Suprapubic skin (tissue), 4 donors: ENCODE data around the gene HIF3A. TPM values are rescaled to one million over a fixed set of nuclear protein-coding genes. Genes with fewer than 3 reads are reported as not detected.

Experiments
- DNase-seq, 2 donors: peaks; one replicate each; pipeline ENCODE4 v3.0.0-alpha.2; 2019; ENCODE audit warnings: low spot score in 2 of 2
- H3K27ac ChIP-seq: fragments of 200-600 bp; sonication (generic); one replicate; pipeline ENCODE4 v1.5.1; 2019
- H3K27me3 ChIP-seq: fragments of 200-600 bp; sonication (generic); one replicate; pipeline ENCODE4 v1.5.1; 2019
- H3K36me3 ChIP-seq: fragments of 200-600 bp; sonication (generic); one replicate; pipeline ENCODE4 v1.5.1; 2019
- H3K4me1 ChIP-seq: fragments of 200-600 bp; sonication (generic); one replicate; pipeline ENCODE4 v1.5.1; 2019
- H3K4me3 ChIP-seq: fragments of 200-600 bp; sonication (generic); one replicate; pipeline ENCODE4 v1.5.1; 2019; ENCODE audit warnings: mild to moderate bottlenecking
- H3K9me3 ChIP-seq: fragments of 200-600 bp; sonication (generic); one replicate; pipeline ENCODE4 v1.5.1; 2019
- CTCF ChIP-seq, 2 donors: fragments of 200-600 bp in 1 of 2; fragments of 450-650 bp in 1 of 2; sonication (generic) in 1 of 2; IDR thresholded peaks; one replicate each; pipeline ENCODE4 v1.5.1; 2016 to 2019; ENCODE audit warnings: antibody characterized with exemption in 2 of 2, mild to moderate bottlenecking in 1 of 2, moderate library complexity in 1 of 2
- EP300 ChIP-seq: sonication (generic); formaldehyde crosslinking; IDR thresholded peaks from one replicate; pipeline ENCODE4 v1.6.1; 2017; ENCODE audit warnings: antibody characterized with exemption
- POLR2A ChIP-seq, 2 donors: fragments of 450-650 bp; IDR thresholded peaks; one replicate each; pipeline ENCODE4 v1.6.1; 2017; ENCODE audit warnings: antibody characterized with exemption in 2 of 2, mild to moderate bottlenecking in 2 of 2, moderate library complexity in 2 of 2
- POLR2AphosphoS5 ChIP-seq, 3 donors: sonication (generic); formaldehyde crosslinking; IDR thresholded peaks; one replicate each; pipeline ENCODE4 v1.6.1; 2017; ENCODE audit warnings: antibody characterized with exemption in 3 of 3
- WGBS: methylation state at CpG from one replicate; pipeline ENCODE4 v1.1.5; 2018; 5-methylcytosine and 5-hydroxymethylcytosine counted together
- total RNA-seq, 4 donors: library from RNA; depleted of rRNA; stranded (reverse); fragments of >200 nt; gene quantifications; one replicate each; pipeline ENCODE4 v1.1.0, GENCODE V29; 2016

HIF3A gene
- total RNA-seq, 4 donors from 2014 or later, result 6.6 to 30.0 (median 18.5) TPM

GRCh38 chr19:46357846-46358583, 61.2 kb downstream of the HIF3A start:
- Histone ChIP-seq H3K4me1 (no peaks in the 10 kb centered on the region), H3K9me3 (no peaks in the 10 kb centered on the region), H3K27ac (no peak overlapping the region), H3K4me3 (no peak overlapping the region), H3K27me3 (no peaks in the 10 kb centered on the region), H3K36me3 (peaks cover 39% of the 10 kb centered on the region)
- no peak for TF ChIP-seq CTCF (IDR thresholded peaks at IDR 0.05)
- TF ChIP-seq EP300, result no peak
- no peak for TF ChIP-seq POLR2A (IDR thresholded peaks at IDR 0.05)
- no peak for TF ChIP-seq POLR2AphosphoS5 (IDR thresholded peaks at IDR 0.05)
- 87% methylated on average over 7 of the region's 7 CpGs for WGBS
- peak; percentile 19 to 29 for DNase-seq

GRCh38 chr19:46361915-46362314, 65.1 kb downstream of the HIF3A start:
- H3K27ac ChIP-seq, result no peak overlapping the region
- no peak for TF ChIP-seq EP300
- DNase-seq, result no peak
- peaks cover 21% of the 10 kb centered on the region for H3K36me3 ChIP-seq
- H3K4me1 ChIP-seq, result no peaks in the 10 kb centered on the region
- no peak overlapping the region for H3K4me3 ChIP-seq
- H3K9me3 ChIP-seq, result no peaks in the 10 kb centered on the region
- 68% methylated on average over 2 of the region's 2 CpGs for WGBS
- no peaks in the 10 kb centered on the region for H3K27me3 ChIP-seq

- 97% methylated on average over 2 of the region's 2 CpGs for WGBS
Observed at GRCh38 chr19:46364359-46364758, 67.5 kb downstream of the HIF3A start.

GRCh38 chr19:46365561-46365960, 68.7 kb downstream of the HIF3A start:
- no peak for TF ChIP-seq POLR2A (IDR thresholded peaks at IDR 0.05)
- DNase-seq, result peak in 1 of 2 donors; percentile 37
- H3K4me1 ChIP-seq, result peaks cover 10% of the 10 kb centered on the region
- 91% methylated on average over 4 of the region's 4 CpGs for WGBS
- H3K36me3 ChIP-seq, result peaks cover 32% of the 10 kb centered on the region
- H3K9me3 ChIP-seq, result no peaks in the 10 kb centered on the region
- no peak overlapping the region for H3K4me3 ChIP-seq
- H3K27ac ChIP-seq, result no peak overlapping the region
- H3K27me3 ChIP-seq, result no peaks in the 10 kb centered on the region

More at GRCh38 chr19:46364359-46364758, 67.5 kb downstream of the HIF3A start:
- Histone ChIP-seq H3K9me3 (no peaks in the 10 kb centered on the region), H3K4me1 (peaks cover 4% of the 10 kb centered on the region), H3K36me3 (peaks cover 32% of the 10 kb centered on the region), H3K4me3 (no peak overlapping the region), H3K27me3 (no peaks in the 10 kb centered on the region), H3K27ac (no peak overlapping the region)
- TF ChIP-seq POLR2A (IDR thresholded peaks at IDR 0.05), result no peak
- no peak for TF ChIP-seq EP300
- TF ChIP-seq POLR2AphosphoS5 (IDR thresholded peaks at IDR 0.05), result no peak
- TF ChIP-seq CTCF (IDR thresholded peaks at IDR 0.05), result no peak
- no peak for DNase-seq

GRCh38 chr19:46366620-46367292, 69.9 kb downstream of the HIF3A start:
- peaks cover 32% of the 10 kb centered on the region for H3K36me3 ChIP-seq
- peaks cover 21% of the 10 kb centered on the region for H3K4me1 ChIP-seq
- DNase-seq, result peak in 1 of 2 donors; percentile 15
- TF ChIP-seq POLR2AphosphoS5 (IDR thresholded peaks at IDR 0.05) (no peak), EP300 (no peak), POLR2A (IDR thresholded peaks at IDR 0.05) (no peak), CTCF (IDR thresholded peaks at IDR 0.05) (no peak)
- H3K27ac ChIP-seq, result no peak overlapping the region
- no peaks in the 10 kb centered on the region for H3K9me3 ChIP-seq
- 81% methylated on average over 9 of the region's 9 CpGs for WGBS
- H3K27me3 ChIP-seq, result no peaks in the 10 kb centered on the region
- no peak overlapping the region for H3K4me3 ChIP-seq

DNA sequence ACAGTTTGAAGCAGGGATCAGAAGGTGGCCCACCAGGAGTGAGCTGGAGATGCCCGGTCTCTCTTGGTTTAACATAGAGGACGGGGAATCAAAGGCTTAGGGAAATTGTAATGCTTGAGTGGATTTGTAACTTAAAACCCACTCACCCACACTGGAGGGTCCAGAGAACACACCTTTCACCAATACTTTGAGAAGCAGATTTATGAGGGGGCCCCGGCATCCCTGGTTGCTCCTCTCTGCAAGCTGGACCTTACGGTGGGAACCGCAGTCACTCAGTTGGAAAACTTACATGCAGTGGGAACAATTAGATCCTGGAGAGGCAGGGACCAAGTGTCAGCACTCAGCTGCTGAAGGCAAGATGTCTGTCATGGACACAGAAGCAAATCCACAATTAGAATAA, 70.6 kb downstream of the HIF3A start:
- Histone ChIP-seq H3K4me1 (peaks cover 28% of the 10 kb centered on the region), H3K9me3 (no peaks in the 10 kb centered on the region), H3K4me3 (no peak overlapping the region), H3K36me3 (peaks cover 32% of the 10 kb centered on the region), H3K27me3 (no peaks in the 10 kb centered on the region), H3K27ac (no peak overlapping the region)
- peak; percentile 31 to 32 for DNase-seq
- TF ChIP-seq CTCF (IDR thresholded peaks at IDR 0.05) (no peak), EP300 (no peak), POLR2A (IDR thresholded peaks at IDR 0.05) (no peak), POLR2AphosphoS5 (IDR thresholded peaks at IDR 0.05) (no peak)
- WGBS, result 83% methylated on average over 4 of the region's 5 CpGs
